Prostate gland (tissue), 2 donors: Measurements from ENCODE around the gene DNAJB8.

Source experiments
- CTCF ChIP-seq, 4 experiments: fragments of 200-600 bp in 2 of 4; fragments of 450-650 bp in 2 of 4; sonication (generic) in 2 of 4; IDR thresholded peaks; 1 replicate in 3 of 4; 2 replicates in 1 of 4; pipeline ENCODE4 v1.5.1; 2016 to 2019; ENCODE audit warnings: antibody characterized with exemption in 4 of 4, mild to moderate bottlenecking in 2 of 4, moderate library complexity in 2 of 4
- POLR2A ChIP-seq: fragments of 450-650 bp; IDR thresholded peaks from one replicate; pipeline ENCODE4 v1.6.1; 2016; ENCODE audit warnings: antibody characterized with exemption, mild to moderate bottlenecking

DNA sequence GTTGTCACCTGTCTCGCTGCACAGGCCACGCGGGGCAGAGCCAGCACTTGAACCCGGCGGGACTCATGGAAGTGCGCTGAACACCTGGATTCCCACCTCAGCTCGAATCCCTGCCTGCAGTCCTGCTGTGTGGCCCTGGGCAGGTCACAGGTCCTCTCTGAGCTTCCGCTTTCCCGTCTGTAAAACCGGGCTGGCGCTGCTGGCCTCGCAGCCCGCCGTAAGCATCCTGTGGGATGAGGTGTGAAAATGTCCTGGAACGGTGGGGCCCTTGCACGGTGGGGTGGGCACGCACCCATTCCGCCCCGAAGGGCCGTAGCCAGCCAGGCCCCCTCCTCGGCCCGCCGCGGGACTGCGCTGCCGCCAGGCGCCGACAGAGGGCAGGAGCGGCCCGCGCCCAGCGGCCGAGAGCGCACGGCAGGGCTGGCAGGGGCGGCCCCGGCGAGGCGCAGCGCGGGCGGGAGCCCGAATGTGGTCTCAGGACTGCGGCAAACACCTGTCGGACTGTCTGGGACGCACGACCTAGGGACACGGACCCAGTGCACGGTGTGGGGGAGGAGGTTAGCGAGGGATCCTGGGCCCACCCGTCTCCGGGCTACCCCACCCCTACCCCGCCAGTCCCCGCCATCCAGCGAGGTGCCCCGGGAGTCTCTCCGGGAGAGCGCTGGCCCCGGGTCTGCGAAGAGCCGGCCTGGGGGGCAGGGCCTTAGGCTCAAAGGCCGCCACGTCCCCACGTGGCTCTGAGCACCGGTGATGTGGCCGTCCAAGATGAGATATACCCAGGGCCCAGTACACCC is 40.4 kb downstream of the DNAJB8 start:
- TF ChIP-seq CTCF (IDR thresholded peaks at IDR 0.05) (peak; percentile 82 to 98 (median 92)), POLR2A (no peak)
